Keratinocyte (primary cell): ENCODE data around the gene PDE4C. TPM values are rescaled to one million over a fixed set of nuclear protein-coding genes. Genes with fewer than 3 reads are reported as not detected.
"Not testable (repeated sequence)": the region's sequence is repeated elsewhere in the genome, so short reads cannot be mapped to it uniquely, and the experiment has no call there.

ENCODE experiments used
- DNase-seq: peaks from one replicate; pipeline ENCODE4 v3.0.0-alpha.2; 2011; ENCODE audit warnings: low read depth, missing footprints, low spot score
- FAIRE-seq: peaks from 2 replicates; lab custom pipeline; 2011; peaks lifted over from hg19 to GRCh38; lab: Jason Lieb, UNC
- H2AFZ ChIP-seq: 2 replicates; pipeline ENCODE4 v1.6.0; 2012; ENCODE audit warnings: low read length, control low read depth, inconsistent platforms; ENCODE audit not compliant: control insufficient read depth
- H3K27ac ChIP-seq: 2 replicates; pipeline ENCODE4 v1.5.1; 2011; ENCODE audit warnings: low read length; ENCODE audit not compliant: control insufficient read depth, insufficient read depth
- H3K27me3 ChIP-seq: 3 replicates; pipeline ENCODE4 v1.6.0; 2011; ENCODE audit warnings: low read length; ENCODE audit not compliant: control insufficient read depth, insufficient read depth; ENCODE audit errors: extremely low read depth
- H3K36me3 ChIP-seq, 2 experiments: 2 replicates in 1 of 2; 3 replicates in 1 of 2; pipeline ENCODE4 v1.5.1; 2011; ENCODE audit warnings: low read length in 2 of 2, mild to moderate bottlenecking in 1 of 2; ENCODE audit not compliant: control insufficient read depth in 2 of 2, insufficient read depth in 2 of 2; ENCODE audit errors: extremely low read depth in 1 of 2
- H3K4me1 ChIP-seq: 3 replicates; pipeline ENCODE4 v1.5.1; 2011; ENCODE audit warnings: low read length; ENCODE audit not compliant: control insufficient read depth, insufficient read depth; ENCODE audit errors: extremely low read depth
- H3K4me2 ChIP-seq: 3 replicates; pipeline ENCODE4 v1.6.0; 2011; ENCODE audit warnings: low read depth, low read length; ENCODE audit not compliant: control insufficient read depth, insufficient read depth; ENCODE audit errors: extremely low read depth
- H3K4me3 ChIP-seq, 3 experiments: fragments of 200-600 bp in 1 of 3; sonication (generic) in 1 of 3; 2 replicates in 2 of 3; 3 replicates in 1 of 3; pipeline ENCODE4 v1.5.1; 2011 to 2016; ENCODE audit warnings: low read length in 3 of 3, mild to moderate bottlenecking in 3 of 3, control low read depth in 2 of 3, inconsistent platforms in 1 of 3, low read depth in 1 of 3, mixed read lengths in 1 of 3, mixed run types in 1 of 3, moderate library complexity in 1 of 3; ENCODE audit not compliant: control insufficient read depth in 2 of 3, insufficient read depth in 2 of 3; ENCODE audit errors: extremely low read depth in 1 of 3
- H3K79me2 ChIP-seq: 2 replicates; pipeline ENCODE4 v1.6.0; 2012; ENCODE audit warnings: low read length; ENCODE audit not compliant: control insufficient read depth, insufficient read depth
- H3K9ac ChIP-seq: 3 replicates; pipeline ENCODE4 v1.6.0; 2011; ENCODE audit warnings: low read length; ENCODE audit not compliant: control insufficient read depth, insufficient read depth; ENCODE audit errors: extremely low read depth
- H3K9me1 ChIP-seq: 3 replicates; pipeline ENCODE4 v1.6.0; 2011; ENCODE audit warnings: low read length; ENCODE audit not compliant: control insufficient read depth, insufficient read depth; ENCODE audit errors: extremely low read depth
- H3K9me3 ChIP-seq: 2 replicates; pipeline ENCODE4 v1.5.1; 2012; ENCODE audit warnings: low read depth, low read length; ENCODE audit not compliant: control insufficient read depth
- H4K20me1 ChIP-seq: 3 replicates; pipeline ENCODE4 v1.6.0; 2011; ENCODE audit warnings: low read length; ENCODE audit not compliant: control insufficient read depth, insufficient read depth; ENCODE audit errors: extremely low read depth
- CTCF ChIP-seq, 3 experiments: IDR thresholded peaks in 1 of 3; conservative IDR thresholded peaks in 1 of 3; optimal IDR thresholded peaks in 1 of 3; 2 replicates in 2 of 3; 3 replicates in 1 of 3; pipeline versions ENCODE3 to v1.5.1; 2011; ENCODE audit warnings: low read length in 3 of 3, mild to moderate bottlenecking in 3 of 3, moderate library complexity in 2 of 3, control low read depth in 1 of 3, inconsistent platforms in 1 of 3; ENCODE audit not compliant: insufficient read depth in 2 of 3; ENCODE audit errors: extremely low read depth in 1 of 3
- EZH2 ChIP-seq: IDR thresholded peaks from one replicate; pipeline ENCODE4 v1.6.1; 2012; ENCODE audit warnings: inconsistent platforms, mild to moderate bottlenecking, low read length, moderate library complexity
- dilution Hi-C: fragments of 300-500 bp; cut with MboI; formaldehyde crosslinking; loops from one replicate; pipeline ENCODE4 v1.7.0; 2020; ENCODE audit warnings: low sequenced_read_pairs; ENCODE audit not compliant: extremely low pct_ligation_motif_present
- polyA plus RNA-seq, 5 experiments: library from polyadenylated mRNA; depleted of rRNA in 3 of 5; stranded (reverse) in 3 of 5; stranded (forward) in 1 of 5; unstranded in 1 of 5; fragments of >200 nt; gene quantifications; 1 replicate in 1 of 5; 2 replicates in 3 of 5; 3 replicates in 1 of 5; pipeline versions ENCODE4 v1.2.1 to v1.2.3, GENCODE V29; 2011 to 2012; ENCODE audit warnings: missing spikeins in 2 of 5, low read depth in 1 of 5, low replicate concordance in 1 of 5

The PDE4C gene
- polyA plus RNA-seq, 1 donor (not counting 4 experiments of a cell fraction or from before 2014, with no cell fraction given) = not detected

GRCh38 chr19:18214779-18215433, 11.3 kb downstream of the PDE4C start:
- H3K79me2 ChIP-seq = no peaks in the 10 kb centered on the region
- DNase-seq (no peak), FAIRE-seq (no peak)
- no peak overlapping the region for H2AFZ ChIP-seq
- no peaks in the 10 kb centered on the region for H3K9me3 ChIP-seq
- peaks cover 4% of the 10 kb centered on the region for H3K4me1 ChIP-seq
- H3K27ac ChIP-seq = no peak overlapping the region
- no peak for TF ChIP-seq EZH2
- no peak for TF ChIP-seq CTCF (optimal IDR thresholded peaks at IDR 0.05 in 1 of 3, IDR thresholded peaks at IDR 0.05 in 1 of 3, conservative IDR thresholded peaks at IDR 0.05 in 1 of 3; ENCODE audit: extremely low read depth in 1 of 3, insufficient read depth in 2 of 3, low read length in 3 of 3)
- dilution Hi-C loops = no loop called here
- H3K4me3 ChIP-seq = no peak overlapping the region
- no peaks in the 10 kb centered on the region for H3K9me1 ChIP-seq
- peaks cover 1% of the 10 kb centered on the region for H3K27me3 ChIP-seq
- H3K36me3 ChIP-seq = no peaks in the 10 kb centered on the region
- H3K4me2 ChIP-seq = no peak overlapping the region
- no peaks in the 10 kb centered on the region for H4K20me1 ChIP-seq
- no peak overlapping the region for H3K9ac ChIP-seq

GRCh38 chr19:18211683-18212082, 14.6 kb downstream of the PDE4C start:
- FAIRE-seq (no peak), DNase-seq (no peak)
- H3K4me3 ChIP-seq = no peak overlapping the region
- no peak overlapping the region for H3K9ac ChIP-seq
- H3K4me1 ChIP-seq = peaks cover 4% of the 10 kb centered on the region
- H3K9me1 ChIP-seq = no peaks in the 10 kb centered on the region
- no peaks in the 10 kb centered on the region for H3K9me3 ChIP-seq
- H2AFZ ChIP-seq = no peak overlapping the region
- H3K79me2 ChIP-seq = no peaks in the 10 kb centered on the region
- no peaks in the 10 kb centered on the region for H3K36me3 ChIP-seq
- H4K20me1 ChIP-seq = no peaks in the 10 kb centered on the region
- H3K27me3 ChIP-seq = no peaks in the 10 kb centered on the region
- no peak overlapping the region for H3K4me2 ChIP-seq
- no peak for TF ChIP-seq CTCF (optimal IDR thresholded peaks at IDR 0.05 in 1 of 3, IDR thresholded peaks at IDR 0.05 in 1 of 3, conservative IDR thresholded peaks at IDR 0.05 in 1 of 3; ENCODE audit: extremely low read depth in 1 of 3, insufficient read depth in 2 of 3, low read length in 3 of 3)
- no peak for TF ChIP-seq EZH2
- no peak overlapping the region for H3K27ac ChIP-seq
- dilution Hi-C loops = no loop called here

DNA sequence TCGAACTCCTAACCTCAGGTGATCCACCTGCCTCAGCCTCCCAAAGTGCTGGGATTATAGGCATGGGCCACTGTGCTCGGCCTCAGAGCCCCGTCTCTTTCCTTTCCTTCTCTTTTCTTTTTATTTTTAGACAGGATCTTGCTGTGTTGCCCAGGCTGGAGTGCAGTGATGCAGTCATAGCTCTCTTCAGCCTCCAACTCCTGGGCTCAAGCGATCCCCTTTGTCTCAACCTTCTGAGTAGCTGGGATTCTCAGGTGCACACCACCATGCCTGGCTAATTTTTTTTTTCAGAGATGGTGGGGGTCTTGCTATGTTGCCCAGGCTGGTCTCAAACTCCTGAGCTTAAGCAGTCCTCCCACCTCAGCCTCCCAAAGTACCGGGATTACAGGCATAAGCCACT, 16.3 kb downstream of the PDE4C start:
- H2AFZ ChIP-seq, H3K4me3 ChIP-seq, H3K4me2 ChIP-seq, H3K9ac ChIP-seq, H3K27me3 ChIP-seq, H3K4me1 ChIP-seq, FAIRE-seq, H3K79me2 ChIP-seq, H4K20me1 ChIP-seq, dilution Hi-C loops, H3K27ac ChIP-seq, H3K9me3 ChIP-seq, H3K36me3 ChIP-seq, H3K9me1 ChIP-seq, DNase-seq: not testable (repeated sequence)
